ENCODE measurements around the gene PLB1.

- TF ChIP-seq EZH2 (IDR thresholded peaks at IDR 0.05; ENCODE audit: insufficient read depth, poor library complexity, severe bottlenecking): no peak
- TF ChIP-seq EZH2phosphoT487 (IDR thresholded peaks at IDR 0.05; ENCODE audit: insufficient read depth, low read depth): no peak
Measured at GRCh38 chr2:28462122-28462521, 33.7 kb upstream of the PLB1 start.
